CD4-positive, alpha-beta T cell treated with Interferon alpha-2 for 1 hour (primary cell): Measurements from ENCODE around the gene GJD3.

Source experiments
- DNase-seq, 2 donors: peaks; one replicate each; pipeline ENCODE4 v3.0.0-alpha.2; 2020 to 2022

Gene GJD3

GRCh38 chr17:40338058-40338457, 26.5 kb downstream of the GJD3 start:
- DNase-seq: peak in 1 of 2 donors; percentile 27

DNA sequence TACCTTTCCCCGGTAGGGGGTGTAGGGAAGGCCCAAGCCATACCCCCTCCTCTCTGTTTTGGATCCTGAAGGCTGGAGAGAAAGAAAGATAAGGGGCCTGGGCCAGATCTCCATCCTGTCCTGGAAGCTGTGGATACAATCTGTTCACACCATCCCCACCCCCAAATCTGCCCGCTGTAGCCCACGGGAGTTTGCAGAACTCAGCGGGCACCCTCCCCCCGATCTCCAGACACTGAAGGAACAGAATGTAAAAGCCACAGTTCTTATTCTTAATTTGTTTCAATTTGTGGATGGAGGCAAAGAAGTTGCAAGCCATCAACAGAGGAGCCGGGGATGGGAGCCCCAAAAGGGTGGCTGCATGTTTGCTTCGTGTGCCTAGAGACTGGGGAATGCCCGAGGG, 27.2 kb downstream of the GJD3 start:
- DNase-seq: no peak

DNA sequence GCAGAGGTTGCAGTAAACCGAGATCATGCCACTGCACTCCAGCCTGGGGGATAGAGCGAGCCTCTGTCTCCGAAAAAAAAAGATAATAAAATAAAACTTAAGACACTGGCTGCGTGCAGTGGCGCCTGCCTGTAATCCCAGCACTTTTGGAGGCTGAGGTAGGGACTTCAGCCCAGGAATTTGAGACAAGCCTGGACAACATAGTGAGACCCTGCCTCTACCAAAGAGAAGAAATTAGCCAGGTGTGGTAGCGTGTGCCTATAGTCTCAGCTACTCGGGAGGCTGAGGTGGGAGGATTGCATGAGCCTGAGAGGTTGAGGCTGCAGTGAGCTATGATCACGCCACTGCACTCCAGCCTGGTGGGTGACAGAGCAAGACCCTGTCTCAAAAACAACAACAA, 28.9 kb downstream of the GJD3 start:
- no peak for DNase-seq

- DNase-seq: no peak
Measured at GRCh38 chr17:40333781-40334448, 30.6 kb downstream of the GJD3 start.

DNA sequence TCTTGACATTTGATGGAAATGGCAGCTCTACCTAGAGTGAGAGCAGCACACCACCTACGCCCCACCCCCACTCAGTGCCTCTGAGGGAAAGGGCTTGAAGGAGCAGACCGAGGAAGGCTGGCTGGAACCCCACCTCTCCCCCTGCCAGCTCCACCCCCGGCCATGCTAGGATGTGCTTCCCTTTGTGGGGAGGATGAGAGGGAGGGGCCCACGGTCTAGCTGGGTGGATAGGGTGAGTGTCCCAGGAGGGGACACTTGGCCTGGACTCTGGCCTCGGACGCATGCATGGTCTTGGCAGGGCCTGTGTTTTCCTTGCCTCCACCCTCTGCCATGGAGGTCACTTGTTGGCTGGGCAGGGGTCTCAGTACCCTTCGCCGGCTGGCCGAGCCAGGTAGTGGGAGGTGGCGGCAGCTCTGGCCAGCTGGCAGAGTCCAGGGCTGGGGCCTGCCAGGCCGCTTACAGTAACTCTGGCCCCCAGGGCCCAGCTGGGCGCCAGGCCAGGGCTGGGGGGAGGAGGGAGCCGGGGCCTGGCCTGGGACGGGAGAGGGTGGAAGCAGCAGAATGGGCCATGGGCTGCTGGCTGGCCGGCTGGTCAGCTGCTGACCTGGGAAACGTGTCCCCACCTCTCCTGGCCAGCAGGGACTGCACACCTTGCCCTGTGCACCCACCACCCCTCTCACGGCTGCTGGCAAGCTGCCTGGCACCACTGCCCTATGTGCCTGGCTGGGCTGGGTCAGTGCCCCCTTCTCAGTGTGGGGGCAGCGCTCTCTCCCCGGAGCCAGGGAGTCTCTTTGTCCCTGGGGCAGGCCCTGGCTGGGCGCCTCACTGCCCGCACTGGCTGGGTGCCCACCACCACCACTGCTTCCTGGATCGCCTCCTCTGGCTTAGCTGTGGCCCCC, 32.5 kb downstream of the GJD3 start:
- DNase-seq: no peak

GRCh38 chr17:40330850-40331470, 33.6 kb downstream of the GJD3 start:
- DNase-seq: no peak

- DNase-seq: peak; percentile 63 to 77
Measured at GRCh38 chr17:40329839-40330794, 34.4 kb downstream of the GJD3 start.

GRCh38 chr17:40328386-40328766, 36.2 kb downstream of the GJD3 start:
- no peak for DNase-seq

- no peak for DNase-seq
Measured at GRCh38 chr17:40327735-40328385, 36.7 kb downstream of the GJD3 start.

- DNase-seq: no peak
Measured at GRCh38 chr17:40327244-40327729, 37.2 kb downstream of the GJD3 start.

- no peak for DNase-seq
Measured at GRCh38 chr17:40326832-40327199, 37.7 kb downstream of the GJD3 start.

DNA sequence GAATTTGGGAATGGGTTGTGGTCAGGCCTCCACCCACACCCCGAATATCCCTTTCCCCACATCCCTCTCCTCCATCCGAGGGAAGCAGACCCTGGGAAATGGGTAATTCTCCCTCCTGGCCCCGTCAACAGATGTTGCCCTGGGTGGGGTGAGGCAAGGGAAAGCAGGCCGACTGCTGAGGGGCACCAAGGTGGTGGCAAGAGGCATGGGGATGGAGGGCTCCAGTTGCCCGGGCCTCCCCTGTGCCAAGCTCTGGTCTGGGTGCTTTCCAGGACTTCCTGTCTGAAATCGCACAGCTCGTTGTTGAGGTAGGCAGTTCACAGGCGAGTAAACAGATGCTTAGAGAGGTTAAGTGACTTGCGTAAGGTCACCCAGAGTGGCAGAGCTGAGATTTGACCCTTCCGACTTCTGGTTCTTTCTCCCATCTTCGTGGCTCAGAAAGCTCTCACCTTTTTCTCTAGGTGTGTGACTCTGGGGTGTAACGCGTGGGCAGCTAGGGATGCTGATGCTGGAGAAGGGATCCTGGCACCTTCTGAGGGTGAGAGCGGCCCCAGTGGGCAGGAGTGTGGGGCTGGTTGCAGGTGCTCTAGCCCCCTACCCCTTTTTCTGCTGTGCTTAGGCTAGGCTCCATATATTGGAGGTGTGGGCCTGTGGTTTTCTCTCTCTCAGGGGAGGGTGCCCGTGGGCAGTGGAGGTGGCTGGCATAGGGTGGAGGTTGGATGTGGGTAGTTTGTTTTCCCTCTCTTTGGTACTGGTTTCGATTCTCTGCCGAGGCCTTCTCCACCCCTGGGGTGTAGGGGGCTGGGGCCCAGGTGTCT, 38.3 kb downstream of the GJD3 start:
- peak; percentile 81 to 88 for DNase-seq

DNA sequence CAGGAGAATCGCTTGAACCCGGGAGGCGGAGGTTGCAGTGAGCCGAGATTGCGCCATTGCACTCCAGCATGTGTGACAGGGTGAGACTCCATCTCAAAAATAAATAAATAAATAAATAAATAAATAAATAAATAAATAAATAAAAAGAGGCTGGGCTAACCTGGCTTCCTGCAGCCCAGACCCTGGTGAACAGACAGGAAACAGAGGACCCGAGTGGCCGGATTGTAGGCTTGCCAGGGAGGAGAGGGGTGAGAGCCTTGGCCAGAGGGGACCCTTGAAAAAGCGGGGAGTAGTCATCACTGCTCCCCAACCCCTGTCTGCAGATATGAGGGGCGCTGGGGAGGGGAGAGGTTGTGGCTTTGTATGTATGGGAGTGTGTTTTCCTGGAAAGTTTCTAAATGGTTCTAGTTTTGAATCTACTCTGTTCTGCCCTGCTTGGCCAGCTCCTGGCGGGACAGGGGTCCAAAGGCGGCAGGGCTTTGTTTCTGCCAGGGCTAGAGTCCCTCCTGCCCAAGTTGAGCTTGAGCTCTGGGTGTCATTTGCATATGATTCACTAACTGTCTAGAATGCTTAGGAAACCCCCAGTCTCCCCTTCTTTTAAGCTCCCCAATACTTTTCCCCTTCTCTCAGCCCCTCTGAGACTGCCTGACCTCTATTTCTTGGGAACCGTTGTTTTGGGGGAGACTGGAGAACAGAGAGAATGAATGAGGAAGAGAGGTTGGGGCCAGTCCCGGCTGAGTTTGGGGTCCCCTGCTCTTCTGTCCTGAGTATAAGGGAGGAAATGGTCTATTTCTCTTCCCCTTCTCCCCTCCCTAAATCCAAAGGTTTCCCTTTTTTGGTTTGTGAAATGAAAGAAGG, 39.2 kb downstream of the GJD3 start:
- peak; percentile 46 to 64 for DNase-seq

DNA sequence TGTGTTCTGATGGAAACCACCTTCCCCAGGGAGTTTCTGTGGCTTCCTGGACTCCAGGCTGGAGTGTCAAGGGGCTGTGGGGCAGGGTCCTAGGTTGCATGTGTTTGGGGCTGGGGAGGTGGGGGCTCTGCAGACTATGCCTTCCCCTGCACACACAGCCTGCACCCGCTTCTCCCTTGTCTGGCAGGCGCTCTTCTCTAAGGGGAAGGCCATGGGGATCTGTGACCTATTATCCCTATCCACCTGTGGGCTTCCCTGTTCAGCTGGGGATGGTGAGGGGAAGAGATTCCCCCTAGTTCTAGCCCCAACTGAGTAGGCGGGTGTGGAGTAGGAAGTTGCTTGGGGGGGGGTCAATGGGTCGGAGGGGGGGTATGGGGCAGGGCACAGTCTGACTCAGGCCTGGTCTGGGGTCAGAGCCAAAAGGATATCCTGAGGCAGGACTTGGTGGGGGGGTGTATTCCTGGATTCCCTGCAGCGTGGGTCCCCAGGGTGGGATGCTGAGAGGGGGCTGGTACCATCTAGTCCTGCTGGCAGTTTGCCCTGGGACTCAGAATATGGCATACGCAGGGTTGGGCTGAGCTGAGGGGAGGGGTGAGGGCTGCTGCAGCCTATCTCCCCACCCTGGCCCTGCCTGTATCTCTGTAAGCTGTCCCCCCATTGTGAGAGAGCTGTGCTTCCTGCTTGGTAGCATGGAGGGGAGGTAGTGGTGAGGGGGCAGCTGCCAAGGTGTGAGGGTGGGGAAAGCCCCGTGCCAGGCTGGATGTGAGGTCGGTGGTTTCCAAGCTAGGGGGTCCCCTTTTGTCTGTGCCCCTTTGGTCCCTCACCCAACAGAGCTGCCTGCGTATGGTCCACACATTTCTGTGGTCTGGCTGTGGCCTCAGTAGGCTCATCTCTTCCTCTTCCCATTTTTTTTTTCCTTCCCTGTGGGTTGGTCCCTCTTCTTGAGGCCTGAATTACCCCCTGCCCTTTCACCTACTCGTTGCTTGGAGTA, 40.9 kb downstream of the GJD3 start:
- peak; percentile 89 to 91 for DNase-seq

DNA sequence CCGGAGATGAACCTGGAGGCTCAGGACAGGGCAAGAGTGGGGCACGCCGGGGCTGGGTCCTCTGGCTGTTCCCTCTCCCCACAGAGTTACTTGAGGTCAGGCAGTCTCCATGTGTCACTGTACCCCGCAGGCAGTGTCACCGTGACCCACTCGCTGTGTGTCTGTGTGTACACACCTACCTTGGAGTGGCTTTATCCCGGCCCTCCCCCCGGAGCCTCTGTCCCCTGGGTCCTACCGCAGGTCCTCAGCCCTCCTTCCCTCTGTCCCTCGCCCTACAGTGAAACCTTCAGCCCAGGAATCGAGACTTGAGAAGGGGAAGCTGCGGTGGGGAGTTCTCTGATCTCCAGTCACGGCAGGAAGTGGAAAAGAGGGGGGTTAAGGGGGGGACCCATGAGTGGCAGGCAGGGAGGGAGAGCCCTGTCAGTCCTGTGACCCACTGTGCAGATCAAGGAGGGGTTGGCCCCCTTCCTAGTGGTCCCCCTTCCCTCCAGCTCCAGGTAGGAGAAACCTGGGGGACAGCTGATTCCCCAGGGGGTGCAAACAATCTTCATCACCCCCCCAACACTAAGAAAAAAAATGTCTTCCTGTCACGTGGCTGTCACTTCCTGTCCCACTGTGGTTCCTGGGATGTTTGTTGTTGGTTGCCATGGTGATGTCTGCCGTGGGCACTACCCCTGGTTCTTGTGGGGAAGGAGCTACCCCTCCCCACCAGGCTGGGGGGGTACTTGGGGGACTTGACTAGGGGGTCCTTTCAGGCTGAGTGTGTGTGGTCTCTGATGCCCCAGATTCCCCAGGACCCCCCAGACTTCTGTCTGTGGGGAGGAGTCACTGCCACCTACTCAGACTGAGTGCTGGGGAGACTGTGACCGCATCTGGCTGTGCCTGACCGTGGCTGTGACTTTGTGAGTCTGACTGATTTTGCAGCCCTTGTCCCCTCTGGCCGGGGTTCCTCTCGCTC, 41.9 kb downstream of the GJD3 start:
- peak; percentile 96 for DNase-seq

DNA sequence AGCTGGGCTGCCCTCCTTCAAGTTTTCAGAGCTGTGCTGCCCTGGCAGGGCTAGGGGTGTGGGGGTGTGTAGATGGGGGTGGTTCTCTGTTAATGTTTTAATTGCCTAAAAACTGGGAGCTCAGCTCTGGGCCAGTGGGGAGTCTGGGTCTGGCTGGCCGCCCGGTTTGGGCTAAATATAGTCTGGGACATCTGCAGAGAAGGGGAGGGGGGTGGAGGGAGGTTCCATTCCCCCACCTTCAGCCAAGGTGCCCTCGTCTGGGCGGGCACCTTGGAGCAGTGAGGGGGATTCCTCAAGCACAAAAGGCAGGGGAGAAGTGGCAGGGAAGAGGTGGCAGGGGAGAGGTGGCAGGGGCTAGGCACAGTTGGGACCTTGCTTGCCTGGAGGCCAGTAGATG, 42.6 kb downstream of the GJD3 start:
- peak in 1 of 2 donors; percentile 24 for DNase-seq

GRCh38 chr17:40321524-40321929, 43.0 kb downstream of the GJD3 start:
- DNase-seq: peak in 1 of 2 donors; percentile 41
